Measurements from ENCODE around the gene ACOX3. TPM values are rescaled to one million over a fixed set of nuclear protein-coding genes. Genes with fewer than 3 reads are reported as not detected.

Gene ACOX3
- polyA plus RNA-seq, 1 donor (not counting 4 experiments of a cell fraction or from before 2014, with no cell fraction given) = 6.7 TPM

DNA sequence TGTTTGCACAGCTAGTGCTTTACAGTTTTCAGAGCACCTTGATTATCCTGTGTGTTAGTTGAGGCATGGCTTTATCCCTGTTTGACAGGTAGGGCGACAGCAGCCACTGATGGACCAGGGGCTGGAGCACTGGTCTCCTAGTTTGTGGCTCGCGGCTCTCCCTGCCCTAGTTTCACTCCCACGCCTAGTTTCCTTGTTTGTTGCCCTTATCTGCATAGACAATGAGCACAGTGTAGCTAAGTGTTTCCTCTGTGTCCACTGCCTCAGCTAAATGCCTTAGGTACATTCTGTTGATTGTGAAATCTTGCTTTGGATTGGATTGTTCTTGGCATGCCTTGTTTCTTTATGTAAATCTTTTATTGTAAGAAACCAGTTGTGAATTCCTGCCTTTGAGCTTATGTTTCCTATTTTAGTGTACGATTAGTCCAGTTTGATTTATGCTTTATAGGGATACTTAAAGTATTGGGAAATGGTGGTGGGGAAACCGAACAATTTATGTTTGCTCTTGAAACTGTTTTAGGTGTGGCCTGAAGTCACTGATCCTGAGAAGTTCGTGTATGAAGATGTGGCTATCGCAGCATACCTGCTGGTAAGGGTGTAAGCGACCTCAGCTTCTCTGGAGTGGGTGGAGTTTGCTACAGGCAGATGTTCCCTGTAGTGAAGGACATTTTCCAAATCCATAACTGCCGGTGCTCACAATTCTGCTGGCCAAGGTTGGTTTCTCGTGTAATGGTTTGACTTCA lies 11.1 kb upstream of the ACOX3 start:
- Histone ChIP-seq H3K4me1 (ENCODE audit: control insufficient read depth, extremely low read depth, insufficient read depth, low read length) (no peaks in the 10 kb centered on the region), H3K4me3 (ENCODE audit: control insufficient read depth in 2 of 3, extremely low read depth in 1 of 3, insufficient read depth in 2 of 3, low read depth in 1 of 3, low read length in 3 of 3) (no peak overlapping the region), H3K9me3 (ENCODE audit: control insufficient read depth, low read depth, low read length) (no peaks in the 10 kb centered on the region), H3K36me3 (ENCODE audit: control insufficient read depth in 2 of 2, extremely low read depth in 1 of 2, insufficient read depth in 2 of 2, low read length in 2 of 2) (peaks cover 27 to 41% of the 10 kb centered on the region in 2 experiments), H4K20me1 (ENCODE audit: control insufficient read depth, extremely low read depth, insufficient read depth, low read length) (no peaks in the 10 kb centered on the region), H3K9me1 (ENCODE audit: control insufficient read depth, extremely low read depth, insufficient read depth, low read length) (no peaks in the 10 kb centered on the region), H3K27me3 (ENCODE audit: control insufficient read depth, extremely low read depth, insufficient read depth, low read length) (no peaks in the 10 kb centered on the region), H3K79me2 (ENCODE audit: control insufficient read depth, insufficient read depth, low read length) (peaks cover 3% of the 10 kb centered on the region), H3K27ac (ENCODE audit: control insufficient read depth, insufficient read depth, low read length) (no peak overlapping the region), H3K9ac (ENCODE audit: control insufficient read depth, extremely low read depth, insufficient read depth, low read length) (no peak overlapping the region), H2AFZ (ENCODE audit: control insufficient read depth, low read length) (no peak overlapping the region), H3K4me2 (ENCODE audit: control insufficient read depth, extremely low read depth, insufficient read depth, low read depth, low read length) (no peak overlapping the region)
- DNase-seq (ENCODE audit: low read depth, low spot score) (no peak), FAIRE-seq (no peak)
- TF ChIP-seq EZH2 (IDR thresholded peaks at IDR 0.05; ENCODE audit: low read length) = no peak
- TF ChIP-seq, protein P1, sequence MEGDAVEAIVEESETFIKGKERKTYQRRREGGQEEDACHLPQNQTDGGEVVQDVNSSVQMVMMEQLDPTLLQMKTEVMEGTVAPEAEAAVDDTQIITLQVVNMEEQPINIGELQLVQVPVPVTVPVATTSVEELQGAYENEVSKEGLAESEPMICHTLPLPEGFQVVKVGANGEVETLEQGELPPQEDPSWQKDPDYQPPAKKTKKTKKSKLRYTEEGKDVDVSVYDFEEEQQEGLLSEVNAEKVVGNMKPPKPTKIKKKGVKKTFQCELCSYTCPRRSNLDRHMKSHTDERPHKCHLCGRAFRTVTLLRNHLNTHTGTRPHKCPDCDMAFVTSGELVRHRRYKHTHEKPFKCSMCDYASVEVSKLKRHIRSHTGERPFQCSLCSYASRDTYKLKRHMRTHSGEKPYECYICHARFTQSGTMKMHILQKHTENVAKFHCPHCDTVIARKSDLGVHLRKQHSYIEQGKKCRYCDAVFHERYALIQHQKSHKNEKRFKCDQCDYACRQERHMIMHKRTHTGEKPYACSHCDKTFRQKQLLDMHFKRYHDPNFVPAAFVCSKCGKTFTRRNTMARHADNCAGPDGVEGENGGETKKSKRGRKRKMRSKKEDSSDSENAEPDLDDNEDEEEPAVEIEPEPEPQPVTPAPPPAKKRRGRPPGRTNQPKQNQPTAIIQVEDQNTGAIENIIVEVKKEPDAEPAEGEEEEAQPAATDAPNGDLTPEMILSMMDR (optimal IDR thresholded peaks at IDR 0.05 in 1 of 3, IDR thresholded peaks at IDR 0.05 in 1 of 3, conservative IDR thresholded peaks at IDR 0.05 in 1 of 3; ENCODE audit: extremely low read depth in 1 of 3, insufficient read depth in 2 of 3, low read length in 3 of 3) = no peak
- dilution Hi-C loops (cut with MboI; ENCODE audit: extremely low pct_ligation_motif_present, low sequenced_read_pairs) = no loop called here

DNA sequence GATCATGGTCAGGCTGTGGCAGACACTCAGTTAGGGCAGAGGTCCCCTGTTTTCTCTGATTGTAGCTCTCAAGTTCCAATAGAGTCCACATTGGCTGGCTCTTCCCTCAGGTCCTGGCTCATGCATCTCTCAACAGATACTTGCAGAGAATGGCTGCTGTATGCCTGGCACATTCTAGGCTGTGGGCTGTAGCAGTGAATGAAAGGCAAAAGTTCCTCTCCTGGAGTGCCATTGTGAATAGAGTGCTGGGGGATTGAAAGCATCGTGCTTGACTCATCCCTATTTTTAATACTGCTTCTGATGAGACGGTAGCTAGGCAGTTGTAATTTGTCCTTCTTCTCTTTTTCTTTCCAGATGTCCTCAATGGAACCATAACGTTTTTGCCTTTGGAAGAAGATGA lies 5.6 kb upstream of the ACOX3 start:
- Histone ChIP-seq H2AFZ (ENCODE audit: control insufficient read depth, low read length) (no peak overlapping the region), H3K27me3 (ENCODE audit: control insufficient read depth, extremely low read depth, insufficient read depth, low read length) (no peaks in the 10 kb centered on the region), H3K4me3 (ENCODE audit: control insufficient read depth in 2 of 3, extremely low read depth in 1 of 3, insufficient read depth in 2 of 3, low read depth in 1 of 3, low read length in 3 of 3) (no peak overlapping the region), H3K9me3 (ENCODE audit: control insufficient read depth, low read depth, low read length) (no peaks in the 10 kb centered on the region), H3K9me1 (ENCODE audit: control insufficient read depth, extremely low read depth, insufficient read depth, low read length) (peaks cover 5% of the 10 kb centered on the region), H3K27ac (ENCODE audit: control insufficient read depth, insufficient read depth, low read length) (no peak overlapping the region), H3K79me2 (ENCODE audit: control insufficient read depth, insufficient read depth, low read length) (peaks cover 56% of the 10 kb centered on the region), H3K4me2 (ENCODE audit: control insufficient read depth, extremely low read depth, insufficient read depth, low read depth, low read length) (no peak overlapping the region), H3K4me1 (ENCODE audit: control insufficient read depth, extremely low read depth, insufficient read depth, low read length) (peaks cover 12% of the 10 kb centered on the region), H4K20me1 (ENCODE audit: control insufficient read depth, extremely low read depth, insufficient read depth, low read length) (no peaks in the 10 kb centered on the region), H3K9ac (ENCODE audit: control insufficient read depth, extremely low read depth, insufficient read depth, low read length) (no peak overlapping the region), H3K36me3 (ENCODE audit: control insufficient read depth in 2 of 2, extremely low read depth in 1 of 2, insufficient read depth in 2 of 2, low read length in 2 of 2) (peaks cover 11 to 23% of the 10 kb centered on the region in 2 experiments)
- DNase-seq (ENCODE audit: low read depth, low spot score) = no peak
- no peak for TF ChIP-seq EZH2 (IDR thresholded peaks at IDR 0.05; ENCODE audit: low read length)
- TF ChIP-seq, protein P1 (optimal IDR thresholded peaks at IDR 0.05 in 1 of 3, IDR thresholded peaks at IDR 0.05 in 1 of 3, conservative IDR thresholded peaks at IDR 0.05 in 1 of 3; ENCODE audit: extremely low read depth in 1 of 3, insufficient read depth in 2 of 3, low read length in 3 of 3) = no peak
- no peak for FAIRE-seq
- dilution Hi-C loops (cut with MboI; ENCODE audit: extremely low pct_ligation_motif_present, low sequenced_read_pairs) = no loop called here

Measured in keratinocyte (primary cell).